ENCODE measurements around the gene TRPV5. TPM values are rescaled to one million over a fixed set of nuclear protein-coding genes. Genes with fewer than 3 reads are reported as not detected.

TRPV5 gene
- total RNA-seq, 4 donors from 2014 or later: not detected

DNA sequence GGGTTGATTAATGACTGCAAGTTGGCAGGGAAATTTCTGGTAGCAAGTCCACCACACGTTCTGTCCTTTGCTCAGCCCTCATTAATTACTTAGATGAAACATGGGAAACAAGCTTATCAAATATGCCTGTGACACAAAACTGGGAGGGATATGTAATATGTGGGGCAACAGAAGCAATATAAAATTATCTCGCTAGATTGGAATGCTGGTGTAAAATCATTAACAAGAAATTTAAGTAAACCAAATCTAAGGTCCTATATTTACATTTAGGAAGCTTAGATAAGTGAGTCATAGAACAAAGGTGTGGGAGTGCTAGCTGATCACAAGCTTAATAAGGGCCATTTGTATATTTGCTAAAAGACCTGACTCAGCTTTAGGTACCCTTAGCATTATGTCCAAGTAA lies 23.5 kb downstream of the TRPV5 start:
- TF ChIP-seq POLR2A (IDR thresholded peaks at IDR 0.05) (no peak), POLR2AphosphoS5 (IDR thresholded peaks at IDR 0.05) (no peak), CTCF (IDR thresholded peaks at IDR 0.05) (no peak), EP300 (IDR thresholded peaks at IDR 0.05) (no peak)
- DNase-seq (ENCODE audit: low spot score in 2 of 2): no peak
- Histone ChIP-seq H3K36me3 (no peaks in the 10 kb centered on the region), H3K27me3 (no peaks in the 10 kb centered on the region), H3K9me3 (no peaks in the 10 kb centered on the region), H3K4me3 (no peak overlapping the region), H3K27ac (no peak overlapping the region), H3K4me1 (peaks cover 7% of the 10 kb centered on the region)
- WGBS: 48% methylated on average over 2 of the region's 2 CpGs

GRCh38 chr7:142908921-142909890 lies 24.3 kb downstream of the TRPV5 start:
- 69% methylated on average over 21 of the region's 21 CpGs for WGBS
- DNase-seq (ENCODE audit: low spot score in 2 of 2): peak in 1 of 2 donors; percentile 70

GRCh38 chr7:142908290-142908689 lies 25.3 kb downstream of the TRPV5 start:
- WGBS: 65% methylated on average over 10 of the region's 11 CpGs
- Histone ChIP-seq H3K9me3 (no peaks in the 10 kb centered on the region), H3K27me3 (no peaks in the 10 kb centered on the region), H3K4me1 (peaks cover 7% of the 10 kb centered on the region), H3K27ac (no peak overlapping the region), H3K36me3 (no peaks in the 10 kb centered on the region), H3K4me3 (no peak overlapping the region)
- TF ChIP-seq POLR2AphosphoS5 (IDR thresholded peaks at IDR 0.05) (no peak), EP300 (IDR thresholded peaks at IDR 0.05) (no peak), CTCF (IDR thresholded peaks at IDR 0.05) (no peak), POLR2A (IDR thresholded peaks at IDR 0.05) (no peak)
- DNase-seq (ENCODE audit: low spot score in 2 of 2): peak in 1 of 2 donors; percentile 50

More at GRCh38 chr7:142908921-142909890, 24.3 kb downstream of the TRPV5 start:
- Histone ChIP-seq H3K27me3 (no peaks in the 10 kb centered on the region), H3K4me3 (no peak overlapping the region), H3K36me3 (no peaks in the 10 kb centered on the region), H3K9me3 (no peaks in the 10 kb centered on the region), H3K4me1 (peaks cover 7% of the 10 kb centered on the region), H3K27ac (no peak overlapping the region)
- TF ChIP-seq EP300 (IDR thresholded peaks at IDR 0.05) (no peak), CTCF (IDR thresholded peaks at IDR 0.05) (peak in 1 of 2 donors; percentile 24)

GRCh38 chr7:142906643-142907042 lies 26.9 kb downstream of the TRPV5 start:
- H3K4me3 ChIP-seq: no peak overlapping the region
- no peak overlapping the region for H3K27ac ChIP-seq
- WGBS: 88% methylated on average over 2 of the region's 2 CpGs
- DNase-seq (ENCODE audit: low spot score in 2 of 2): peak in 1 of 2 donors; percentile 23
- H3K36me3 ChIP-seq: no peaks in the 10 kb centered on the region
- TF ChIP-seq POLR2AphosphoS5 (IDR thresholded peaks at IDR 0.05) (no peak), CTCF (IDR thresholded peaks at IDR 0.05) (no peak), POLR2A (IDR thresholded peaks at IDR 0.05) (no peak)
- no peaks in the 10 kb centered on the region for H3K27me3 ChIP-seq
- H3K9me3 ChIP-seq: no peaks in the 10 kb centered on the region
- peaks cover 11% of the 10 kb centered on the region for H3K4me1 ChIP-seq

GRCh38 chr7:142905759-142906158 lies 27.8 kb downstream of the TRPV5 start:
- WGBS: 79% methylated on average over 2 of the region's 2 CpGs
- no peaks in the 10 kb centered on the region for H3K36me3 ChIP-seq
- DNase-seq (ENCODE audit: low spot score in 2 of 2): no peak
- no peaks in the 10 kb centered on the region for H3K27me3 ChIP-seq
- peaks cover 17% of the 10 kb centered on the region for H3K4me1 ChIP-seq
- no peaks in the 10 kb centered on the region for H3K9me3 ChIP-seq
- H3K27ac ChIP-seq: no peak overlapping the region
- H3K4me3 ChIP-seq: no peak overlapping the region
- TF ChIP-seq EP300 (IDR thresholded peaks at IDR 0.05) (no peak), CTCF (IDR thresholded peaks at IDR 0.05) (no peak), POLR2AphosphoS5 (IDR thresholded peaks at IDR 0.05) (no peak), POLR2A (IDR thresholded peaks at IDR 0.05) (no peak)
